Right lobe of liver (tissue), 4 donors: Measurements from ENCODE around the gene TFR2.

Source experiments
- POLR2A ChIP-seq: fragments of 450-650 bp; IDR thresholded peaks from one replicate; pipeline ENCODE4 v1.6.1; 2017; ENCODE audit warnings: antibody characterized with exemption, mild to moderate bottlenecking
- TF ChIP-seq, protein P1 (sequence below), 4 donors: fragments of 200-600 bp in 3 of 4; fragments of 450-650 bp in 1 of 4; IDR thresholded peaks; one replicate each; pipeline versions ENCODE4 v1.5.1 to v1.8.0; 2016 to 2022; ENCODE audit warnings: antibody characterized with exemption in 4 of 4, mild to moderate bottlenecking in 2 of 4
- donor health status: DM: no; HTN: no; CAD: no.
- donor health status: DM: no; HTN: no; CAD: no.
- donor health status: DM: no; HTN: yes; CAD: no.

DNA sequence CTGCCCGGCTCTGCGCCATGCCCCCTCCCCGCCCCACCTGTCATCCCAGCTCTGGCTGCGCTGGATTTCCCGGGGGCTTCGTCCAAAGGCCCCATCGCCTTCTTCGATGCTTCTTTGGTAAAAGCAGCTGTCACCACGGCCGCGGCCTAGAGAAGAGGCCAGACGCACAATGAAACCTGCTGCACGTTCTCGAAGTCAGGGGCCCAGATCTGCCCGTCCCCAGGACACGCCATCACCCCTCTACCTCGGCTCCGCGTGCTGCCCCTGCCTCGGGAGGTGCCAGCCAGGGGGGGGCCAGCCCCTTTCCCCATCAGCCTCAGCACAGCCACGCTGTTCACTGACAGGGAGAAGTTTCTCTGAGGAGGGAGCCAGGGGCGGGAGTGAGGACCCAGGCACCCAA, 45.9 kb upstream of the TFR2 start:
- TF ChIP-seq, protein P1, sequence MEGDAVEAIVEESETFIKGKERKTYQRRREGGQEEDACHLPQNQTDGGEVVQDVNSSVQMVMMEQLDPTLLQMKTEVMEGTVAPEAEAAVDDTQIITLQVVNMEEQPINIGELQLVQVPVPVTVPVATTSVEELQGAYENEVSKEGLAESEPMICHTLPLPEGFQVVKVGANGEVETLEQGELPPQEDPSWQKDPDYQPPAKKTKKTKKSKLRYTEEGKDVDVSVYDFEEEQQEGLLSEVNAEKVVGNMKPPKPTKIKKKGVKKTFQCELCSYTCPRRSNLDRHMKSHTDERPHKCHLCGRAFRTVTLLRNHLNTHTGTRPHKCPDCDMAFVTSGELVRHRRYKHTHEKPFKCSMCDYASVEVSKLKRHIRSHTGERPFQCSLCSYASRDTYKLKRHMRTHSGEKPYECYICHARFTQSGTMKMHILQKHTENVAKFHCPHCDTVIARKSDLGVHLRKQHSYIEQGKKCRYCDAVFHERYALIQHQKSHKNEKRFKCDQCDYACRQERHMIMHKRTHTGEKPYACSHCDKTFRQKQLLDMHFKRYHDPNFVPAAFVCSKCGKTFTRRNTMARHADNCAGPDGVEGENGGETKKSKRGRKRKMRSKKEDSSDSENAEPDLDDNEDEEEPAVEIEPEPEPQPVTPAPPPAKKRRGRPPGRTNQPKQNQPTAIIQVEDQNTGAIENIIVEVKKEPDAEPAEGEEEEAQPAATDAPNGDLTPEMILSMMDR (IDR thresholded peaks at IDR 0.05): no peak
- no peak for TF ChIP-seq POLR2A
